ENCODE data around the gene NCR2. TPM values are rescaled to one million over a fixed set of nuclear protein-coding genes. Genes with fewer than 3 reads are reported as not detected.

The NCR2 gene
- total RNA-seq, 1 donor from 2014 or later = not detected

Small RNAs within 50 kb of the gene (small RNA-seq; reads per million reads assigned to genes)
- gene RNU6-643P (ENCODE audit: low replicate concordance) = not detected

Other genes starting within 250 kb of the NCR2 start
- 0.49 TPM for gene TREML1, start 181.3 kb upstream of the NCR2 start, total RNA-seq
- 0.59 TPM for gene TREM2, start 172.5 kb upstream of the NCR2 start, total RNA-seq
- 0.39 TPM for gene TREML2, start 134.5 kb upstream of the NCR2 start, total RNA-seq
- not detected for gene TREML4, start 107.3 kb upstream of the NCR2 start, total RNA-seq
- gene TREM1, start 48.9 kb upstream of the NCR2 start, total RNA-seq = 1.6 TPM
- 2.0 TPM for gene FOXP4, start 210.8 kb downstream of the NCR2 start, total RNA-seq